MM.1S (cell line): Measurements from ENCODE around the gene AARS2.

Experiments used
- DNase-seq: peaks from one replicate; pipeline ENCODE4 v3.0.0-alpha.2; 2015
- H2AFZ ChIP-seq: fragments of 300-600 bp; sonication (generic); 2 replicates; pipeline ENCODE4 v1.6.0; 2016; ENCODE audit warnings: antibody characterized with exemption, low read length
- H3F3A ChIP-seq: fragments of 300-600 bp; sonication (generic); 2 replicates; pipeline ENCODE4 v1.6.1; 2016; ENCODE audit warnings: mild to moderate bottlenecking, antibody characterized with exemption, low read length, moderate library complexity, mixed read lengths; ENCODE audit not compliant: insufficient read depth
- H3K27ac ChIP-seq: fragments of 300-600 bp; sonication (generic); 2 replicates; pipeline ENCODE4 v1.5.1; 2016; ENCODE audit warnings: mild to moderate bottlenecking, low read length
- H3K27me3 ChIP-seq: fragments of 300-600 bp; sonication (generic); replicated peaks from 2 replicates; pipeline ENCODE4 v1.6.0; 2016; ENCODE audit warnings: low read length; ENCODE audit not compliant: insufficient read depth
- H3K36me3 ChIP-seq: fragments of 300-600 bp; sonication (generic); replicated peaks from 2 replicates; pipeline ENCODE4 v1.6.1; 2016; ENCODE audit warnings: mild to moderate bottlenecking, low read length, mixed read lengths; ENCODE audit not compliant: insufficient read depth
- H3K4me1 ChIP-seq: fragments of 300-600 bp; sonication (generic); 2 replicates; pipeline ENCODE4 v1.6.1; 2016; ENCODE audit warnings: low read length, mixed read lengths
- H3K4me2 ChIP-seq: fragments of 300-600 bp; sonication (generic); 2 replicates; pipeline ENCODE4 v1.6.0; 2016; ENCODE audit warnings: low read depth, low read length
- H3K4me3 ChIP-seq: fragments of 300-600 bp; sonication (generic); 2 replicates; pipeline ENCODE4 v1.5.1; 2016; ENCODE audit warnings: low read length, mixed read lengths
- H3K79me2 ChIP-seq: fragments of 300-600 bp; sonication (generic); 2 replicates; pipeline ENCODE4 v1.6.1; 2016; ENCODE audit warnings: mixed run types, low read length, mixed read lengths
- H3K9ac ChIP-seq: fragments of 300-600 bp; sonication (generic); 2 replicates; pipeline ENCODE4 v1.6.1; 2016; ENCODE audit warnings: low read length, mixed read lengths
- H3K9me2 ChIP-seq: fragments of 300-600 bp; sonication (generic); replicated peaks from 2 replicates; pipeline ENCODE4 v1.6.1; 2016; ENCODE audit warnings: mild to moderate bottlenecking, low read length, mixed read lengths; ENCODE audit not compliant: insufficient read depth
- H3K9me3 ChIP-seq: fragments of 300-600 bp; sonication (generic); replicated peaks from 2 replicates; pipeline ENCODE4 v1.6.1; 2016; ENCODE audit warnings: mild to moderate bottlenecking, low read length, mixed read lengths; ENCODE audit not compliant: insufficient read depth
- H4K20me1 ChIP-seq: fragments of 300-600 bp; sonication (generic); 2 replicates; pipeline ENCODE4 v1.6.1; 2016; ENCODE audit warnings: mild to moderate bottlenecking, low read length, moderate library complexity, mixed read lengths; ENCODE audit not compliant: insufficient read depth
- EZH2 ChIP-seq: fragments of 300-600 bp; sonication (generic); optimal IDR thresholded peaks from 2 replicates; pipeline ENCODE3; 2017; ENCODE audit warnings: low read depth, mild to moderate bottlenecking, antibody characterized with exemption, low read length, mixed read lengths
- EZH2phosphoT487 ChIP-seq: fragments of 300-600 bp; sonication (generic); IDR thresholded peaks from 2 replicates; pipeline ENCODE4 v1.6.1; 2018; ENCODE audit warnings: antibody characterized with exemption, low read length
- TF ChIP-seq, protein P1 (sequence below): fragments of 300-600 bp; sonication (generic); IDR thresholded peaks from 2 replicates; pipeline ENCODE4 v1.5.1; 2016; ENCODE audit warnings: antibody characterized with exemption, low read length, mixed read lengths

The AARS2 gene

GRCh38 chr6:44339763-44340625 lies 26.8 kb upstream of the AARS2 start:
- TF ChIP-seq EZH2 (no peak), EZH2phosphoT487 (no peak)
- TF ChIP-seq, protein P1, sequence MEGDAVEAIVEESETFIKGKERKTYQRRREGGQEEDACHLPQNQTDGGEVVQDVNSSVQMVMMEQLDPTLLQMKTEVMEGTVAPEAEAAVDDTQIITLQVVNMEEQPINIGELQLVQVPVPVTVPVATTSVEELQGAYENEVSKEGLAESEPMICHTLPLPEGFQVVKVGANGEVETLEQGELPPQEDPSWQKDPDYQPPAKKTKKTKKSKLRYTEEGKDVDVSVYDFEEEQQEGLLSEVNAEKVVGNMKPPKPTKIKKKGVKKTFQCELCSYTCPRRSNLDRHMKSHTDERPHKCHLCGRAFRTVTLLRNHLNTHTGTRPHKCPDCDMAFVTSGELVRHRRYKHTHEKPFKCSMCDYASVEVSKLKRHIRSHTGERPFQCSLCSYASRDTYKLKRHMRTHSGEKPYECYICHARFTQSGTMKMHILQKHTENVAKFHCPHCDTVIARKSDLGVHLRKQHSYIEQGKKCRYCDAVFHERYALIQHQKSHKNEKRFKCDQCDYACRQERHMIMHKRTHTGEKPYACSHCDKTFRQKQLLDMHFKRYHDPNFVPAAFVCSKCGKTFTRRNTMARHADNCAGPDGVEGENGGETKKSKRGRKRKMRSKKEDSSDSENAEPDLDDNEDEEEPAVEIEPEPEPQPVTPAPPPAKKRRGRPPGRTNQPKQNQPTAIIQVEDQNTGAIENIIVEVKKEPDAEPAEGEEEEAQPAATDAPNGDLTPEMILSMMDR, result no peak

DNA sequence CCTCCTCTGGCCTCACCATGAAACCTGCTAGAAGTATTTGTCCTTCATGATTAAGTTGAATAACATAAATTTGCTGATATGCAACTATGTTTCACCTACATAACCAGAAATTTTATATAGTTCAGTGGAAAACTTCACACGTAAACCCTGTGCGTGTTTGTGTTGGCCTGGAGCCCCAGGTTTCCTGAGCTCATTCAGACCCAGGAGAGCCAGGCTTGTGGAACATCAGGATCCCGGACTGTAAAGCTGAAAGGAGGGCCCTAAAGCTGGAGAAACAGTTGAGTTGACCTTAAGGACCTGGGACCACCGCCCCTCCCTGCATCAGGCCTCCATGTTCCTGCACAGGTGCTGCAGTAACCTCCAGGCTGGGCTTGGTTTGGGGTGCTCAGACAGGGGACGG lies 26.2 kb upstream of the AARS2 start:
- no peak overlapping the region for H3K9ac ChIP-seq
- no peaks in the 10 kb centered on the region for H3K9me3 ChIP-seq
- no peaks in the 10 kb centered on the region for H3K9me2 ChIP-seq
- H3K36me3 ChIP-seq, result no peaks in the 10 kb centered on the region
- no peak overlapping the region for H3K27ac ChIP-seq
- H3K79me2 ChIP-seq, result no peaks in the 10 kb centered on the region
- no peaks in the 10 kb centered on the region for H3F3A ChIP-seq
- H2AFZ ChIP-seq, result no peak overlapping the region
- no peak overlapping the region for H3K4me2 ChIP-seq
- no peak overlapping the region for H3K4me3 ChIP-seq
- H4K20me1 ChIP-seq, result no peaks in the 10 kb centered on the region
- H3K27me3 ChIP-seq, result no peaks in the 10 kb centered on the region
- TF ChIP-seq, protein P1, result no peak
- TF ChIP-seq EZH2phosphoT487 (no peak), EZH2 (no peak)
- DNase-seq, result no peak
- H3K4me1 ChIP-seq, result peaks cover 4% of the 10 kb centered on the region; the same call in 1 of the 2 replicates

More at GRCh38 chr6:44339763-44340625, 26.8 kb upstream of the AARS2 start:
- peaks cover 4% of the 10 kb centered on the region; the same call in 1 of the 2 replicates for H3K4me1 ChIP-seq
- H3K36me3 ChIP-seq, result no peaks in the 10 kb centered on the region
- H3K4me2 ChIP-seq, result no peak overlapping the region
- H4K20me1 ChIP-seq, result no peaks in the 10 kb centered on the region
- no peak overlapping the region for H3K27ac ChIP-seq
- H3K9ac ChIP-seq, result no peak overlapping the region
- H3K79me2 ChIP-seq, result no peaks in the 10 kb centered on the region
- H3K9me2 ChIP-seq, result no peaks in the 10 kb centered on the region
- H3K9me3 ChIP-seq, result no peaks in the 10 kb centered on the region
- DNase-seq, result no peak
- H3K27me3 ChIP-seq, result no peaks in the 10 kb centered on the region
- H2AFZ ChIP-seq, result no peak overlapping the region
- H3K4me3 ChIP-seq, result no peak overlapping the region
- H3F3A ChIP-seq, result no peaks in the 10 kb centered on the region

DNA sequence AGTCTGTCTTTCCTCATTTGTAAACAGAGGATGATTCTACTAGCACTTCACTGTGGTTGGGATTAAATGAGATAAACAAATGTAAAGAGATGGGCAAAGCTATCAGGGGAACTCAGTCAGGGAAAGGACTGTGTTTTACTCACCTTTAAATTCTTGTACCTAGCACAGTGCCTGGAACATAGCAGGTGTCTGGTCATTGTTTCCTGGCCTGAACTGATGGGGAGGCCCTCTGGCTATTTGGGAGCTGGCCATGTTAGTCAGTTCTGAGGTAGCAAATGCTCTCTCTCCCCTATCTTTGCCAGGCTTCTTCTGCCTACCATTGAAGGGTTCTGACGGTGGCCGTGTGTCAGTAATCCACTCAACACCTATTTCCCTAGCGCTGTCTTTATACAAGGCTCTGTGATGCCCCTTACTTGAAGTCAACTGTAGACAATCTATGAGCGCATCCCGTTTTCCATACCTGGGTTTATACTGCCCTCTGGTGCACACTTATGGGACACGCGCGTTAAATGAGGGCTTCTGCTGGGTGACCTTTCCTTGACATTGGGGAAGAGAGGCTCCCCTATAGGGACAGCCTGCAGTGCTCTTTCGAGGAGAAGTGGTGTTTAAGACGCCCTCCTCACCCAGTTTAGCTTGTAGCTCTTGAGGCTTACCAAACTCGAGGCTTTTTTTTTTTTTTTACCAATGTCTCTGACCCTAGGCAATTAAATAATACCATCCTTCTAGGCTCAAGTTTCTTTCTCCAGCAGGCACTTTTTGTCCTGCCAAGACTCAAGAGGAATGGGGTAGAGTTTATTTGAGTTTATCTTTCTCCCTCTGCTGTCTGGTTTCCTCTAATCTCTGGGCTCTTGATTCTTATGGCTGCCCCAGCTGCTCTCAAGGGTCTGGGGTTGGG lies 25.3 kb upstream of the AARS2 start:
- Histone ChIP-seq H3F3A (no peaks in the 10 kb centered on the region), H3K9me2 (no peaks in the 10 kb centered on the region), H3K4me3 (no peak overlapping the region), H3K27ac (no peak overlapping the region), H3K27me3 (no peaks in the 10 kb centered on the region), H3K4me2 (no peak overlapping the region), H3K9me3 (no peaks in the 10 kb centered on the region), H2AFZ (no peak overlapping the region), H3K9ac (no peak overlapping the region), H4K20me1 (no peaks in the 10 kb centered on the region), H3K36me3 (no peaks in the 10 kb centered on the region), H3K4me1 (peaks cover 4% of the 10 kb centered on the region; the same call in 1 of the 2 replicates), H3K79me2 (no peaks in the 10 kb centered on the region)
- DNase-seq, result peak; percentile 69
- TF ChIP-seq EZH2phosphoT487, result no peak
- TF ChIP-seq, protein P1, result peak; percentile 76
